Eye (tissue), 1 donor: Measurements from ENCODE around the gene PDGFRB.

Experiments
- DNase-seq: peaks from one replicate; pipeline ENCODE4 v3.0.0-alpha.2; 2015

PDGFRB gene

GRCh38 chr5:150181766-150182545 is 26.3 kb upstream of the PDGFRB start:
- DNase-seq: no peak

DNA sequence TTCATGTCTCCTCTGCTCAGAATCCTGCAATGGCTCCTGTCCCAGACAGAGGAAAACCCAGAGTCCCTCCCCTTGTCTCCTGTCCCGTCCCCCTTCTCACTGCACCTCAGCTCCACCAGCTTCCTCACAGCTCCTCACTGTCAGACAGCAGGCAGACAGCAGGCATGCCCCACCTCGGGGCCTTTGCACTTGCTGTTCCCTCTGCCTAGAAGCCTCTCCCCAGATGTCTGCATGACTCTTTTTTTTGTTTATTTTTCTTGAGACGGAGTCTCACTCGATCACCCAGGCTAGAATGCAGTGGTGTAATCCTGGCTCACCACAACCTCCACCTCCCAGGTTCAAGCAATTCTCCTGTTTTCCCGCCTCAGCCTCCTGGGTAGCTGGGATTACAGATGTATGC is 25.4 kb upstream of the PDGFRB start:
- no peak for DNase-seq

DNA sequence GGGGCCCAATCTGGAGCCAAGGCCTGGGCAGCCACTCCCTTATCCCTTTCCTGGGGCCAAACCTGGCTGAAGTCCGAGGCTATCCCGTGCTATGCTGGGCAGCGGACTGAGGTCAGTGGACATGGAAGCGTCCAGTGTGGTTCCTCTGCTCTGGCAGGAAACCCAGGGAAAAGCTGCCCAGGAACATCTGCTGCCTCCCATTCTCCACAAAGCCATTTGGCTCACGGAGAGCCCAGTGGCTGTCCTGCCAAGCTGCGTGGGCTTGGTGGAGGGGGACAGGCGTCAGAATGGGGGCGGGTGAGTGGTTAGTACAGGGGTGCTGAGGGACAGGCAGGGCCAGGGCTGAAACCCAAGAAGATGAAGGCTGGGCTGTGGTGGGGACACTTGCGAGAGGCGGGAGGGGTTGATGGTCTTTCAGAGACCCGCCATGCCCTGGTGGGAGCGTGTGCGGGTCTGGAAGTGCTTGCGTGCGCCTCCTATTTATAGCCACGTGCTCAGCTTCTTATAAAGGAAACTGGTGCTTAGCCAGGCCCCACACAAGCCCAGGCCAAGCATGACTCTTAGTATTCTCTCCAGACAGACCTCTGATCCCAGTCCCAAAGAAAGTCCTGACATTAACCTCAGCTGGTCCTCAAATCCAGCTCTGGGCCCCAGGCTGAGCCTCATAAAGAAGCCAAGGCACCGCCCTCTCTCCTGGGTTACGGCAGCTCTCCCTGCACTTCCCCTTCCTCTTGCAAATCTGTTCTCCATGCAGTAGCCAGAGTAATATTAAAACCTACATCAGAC is 24.8 kb upstream of the PDGFRB start:
- no peak for DNase-seq

- no peak for DNase-seq
Observed at GRCh38 chr5:150179019-150179620, 23.5 kb upstream of the PDGFRB start.

DNA sequence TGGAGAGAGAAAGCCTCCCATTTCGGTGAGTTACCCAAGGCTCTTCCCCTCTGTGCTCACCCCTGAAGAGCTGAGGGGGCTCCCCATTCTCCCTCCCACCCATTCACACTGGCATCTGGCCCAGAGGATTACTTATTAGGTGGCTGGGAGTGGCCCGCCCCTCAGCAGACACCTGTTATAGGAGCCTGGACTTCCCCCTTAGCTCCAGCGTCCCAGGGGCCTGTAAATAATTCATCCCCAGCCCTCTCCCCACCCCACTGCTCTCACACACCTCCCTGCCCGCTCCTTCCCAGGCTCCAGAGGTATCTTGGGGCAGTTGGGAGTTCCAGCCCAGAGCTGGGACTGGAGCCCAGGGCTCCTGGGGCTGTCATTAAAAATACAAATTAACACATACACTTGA is 22.6 kb upstream of the PDGFRB start:
- no peak for DNase-seq

GRCh38 chr5:150177721-150178120 is 22.1 kb upstream of the PDGFRB start:
- no peak for DNase-seq

DNA sequence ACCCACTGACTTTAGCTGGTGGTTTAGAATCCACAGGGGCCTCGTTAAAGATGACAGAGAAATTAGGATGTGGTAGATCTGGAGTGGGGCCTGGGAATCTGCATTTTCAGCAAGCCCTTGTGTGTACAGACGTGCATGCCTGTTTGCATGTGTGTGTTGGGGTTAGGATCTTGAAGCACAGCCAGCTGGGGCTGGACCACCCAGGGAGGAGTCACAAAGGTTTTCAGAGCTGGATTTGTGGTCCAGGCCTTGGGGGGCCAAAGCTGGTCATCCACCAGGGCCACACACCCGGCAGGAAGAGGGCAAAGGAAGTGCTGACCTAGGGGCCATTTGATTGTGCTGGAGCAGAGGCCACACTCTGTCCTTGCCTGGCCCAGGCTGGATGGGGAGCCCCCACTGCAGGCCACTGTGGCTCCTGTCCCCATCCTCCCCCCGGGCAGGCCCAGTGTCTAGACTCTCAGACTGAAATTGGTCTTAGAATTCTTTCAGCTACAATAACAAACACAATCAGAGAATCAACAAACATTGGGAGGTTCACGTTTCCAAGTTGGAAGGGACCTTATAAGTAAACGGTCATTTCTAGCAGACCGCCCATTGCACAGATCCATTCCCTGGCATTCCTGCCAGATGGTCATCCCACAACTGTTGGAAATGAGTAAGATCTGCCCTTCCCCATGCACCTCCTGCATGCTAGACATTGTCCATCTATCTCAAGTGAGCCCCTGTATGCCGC is 21.3 kb upstream of the PDGFRB start:
- DNase-seq: no peak

DNA sequence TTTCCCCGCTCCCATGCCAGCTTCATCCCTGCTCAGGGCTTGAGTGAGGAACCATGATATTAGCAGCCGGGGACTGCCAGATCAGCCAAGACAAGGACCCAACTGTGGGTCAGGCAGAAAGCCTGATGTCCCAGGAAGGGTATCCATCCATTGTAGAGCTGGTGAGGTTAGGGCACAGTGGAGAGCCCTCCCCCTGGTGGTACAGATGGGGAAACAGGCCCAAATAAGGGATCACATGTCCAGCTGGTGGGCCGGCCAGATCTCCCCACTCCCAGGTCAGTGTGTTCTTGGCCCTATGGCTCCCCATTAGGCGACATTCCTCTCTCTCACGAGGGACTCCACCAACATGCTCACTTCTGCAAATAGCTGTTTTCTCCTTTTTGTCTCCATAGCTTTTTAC is 19.9 kb upstream of the PDGFRB start:
- no peak for DNase-seq

DNA sequence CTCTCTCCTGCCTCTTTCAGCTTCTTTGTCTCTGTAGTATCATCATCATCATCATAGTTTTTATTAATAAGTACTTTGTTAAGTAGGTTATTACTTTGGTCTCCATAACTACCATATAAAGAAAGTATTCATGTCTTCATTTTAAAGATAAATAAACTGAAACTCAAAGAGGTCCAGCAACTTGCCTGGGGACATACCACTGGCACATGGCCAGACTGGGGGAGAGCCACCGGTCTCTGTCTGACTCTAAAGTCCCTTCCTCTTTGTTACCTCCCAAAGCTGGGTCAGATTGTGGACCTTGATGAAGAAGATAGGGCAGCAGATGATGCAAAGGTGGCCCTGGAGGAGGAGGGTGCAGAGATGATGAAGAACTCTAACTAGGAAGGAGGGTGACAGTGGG is 19.4 kb upstream of the PDGFRB start:
- DNase-seq: no peak

DNA sequence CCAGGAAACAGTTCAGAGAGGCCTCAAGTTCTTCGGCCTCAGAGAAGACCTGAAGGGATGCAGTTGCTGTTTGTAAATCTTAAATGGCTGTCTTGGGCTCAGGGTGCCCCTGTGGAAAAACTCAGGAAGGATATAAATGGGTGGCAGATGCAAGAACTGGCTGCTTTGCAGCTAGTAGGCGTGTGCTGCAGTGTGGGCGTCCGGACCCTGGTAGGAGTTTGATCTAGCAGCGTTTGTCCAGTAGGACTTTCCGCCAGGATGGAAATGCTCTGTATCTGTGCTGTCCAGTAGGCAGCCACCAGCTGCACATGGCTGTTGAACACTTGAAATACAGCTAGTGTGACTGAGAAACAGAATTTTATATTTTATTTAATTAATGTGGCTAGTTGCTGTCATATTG is 18.6 kb upstream of the PDGFRB start:
- DNase-seq: no peak

- DNase-seq: no peak
Observed at GRCh38 chr5:150173161-150173560, 17.5 kb upstream of the PDGFRB start.

DNA sequence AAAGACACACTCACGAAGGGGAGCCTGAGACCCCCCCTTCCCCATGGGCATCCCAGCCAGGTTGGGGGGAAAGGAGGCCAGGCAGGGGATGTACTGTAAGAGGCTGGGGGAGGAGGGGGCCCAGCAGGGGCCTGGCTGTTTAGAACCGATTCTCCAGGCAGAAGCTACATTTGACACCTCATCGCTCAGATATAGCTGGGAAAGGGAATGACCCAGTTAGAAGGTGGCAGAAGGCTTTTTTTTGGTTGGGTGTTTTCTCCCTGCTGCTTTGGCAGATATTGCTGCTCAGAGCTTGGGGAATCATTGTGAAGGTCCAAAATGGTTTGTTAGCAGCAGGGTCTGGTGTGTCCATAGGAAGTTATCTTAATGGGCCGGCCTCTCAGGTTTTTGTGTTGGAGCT is 16.9 kb upstream of the PDGFRB start:
- DNase-seq: no peak

- no peak for DNase-seq
Observed at GRCh38 chr5:150172145-150172544, 16.5 kb upstream of the PDGFRB start.

GRCh38 chr5:150168864-150169263 is 13.2 kb upstream of the PDGFRB start:
- no peak for DNase-seq

DNA sequence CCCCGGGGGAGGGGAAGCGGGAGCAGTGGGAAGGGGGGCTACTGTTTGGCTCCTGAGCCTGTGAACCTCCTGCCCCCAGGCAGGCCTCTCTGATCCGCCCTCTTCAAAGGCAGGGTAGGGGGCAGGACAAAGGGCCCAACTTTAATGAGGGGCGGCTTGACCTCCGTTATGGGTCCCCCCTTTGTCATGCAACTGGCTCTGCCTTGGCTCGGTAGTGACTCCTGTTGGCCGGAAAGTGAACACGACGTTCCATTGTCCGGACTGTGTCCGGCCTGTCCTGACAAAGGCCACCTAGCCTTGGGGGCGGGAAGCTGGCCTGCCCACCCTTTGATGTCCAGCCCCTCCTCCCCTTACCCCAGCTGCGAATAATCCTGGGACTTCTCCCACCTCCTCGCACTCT is 12.3 kb upstream of the PDGFRB start:
- no peak for DNase-seq

- DNase-seq: no peak
Observed at GRCh38 chr5:150167512-150167850, 11.8 kb upstream of the PDGFRB start.

GRCh38 chr5:150166650-150167511 is 11.2 kb upstream of the PDGFRB start, which contains the start of gene CDX1:
Gene CDX1, plus strand, starts transcription at chr5:150166778. Its CDS starts 99 bp downstream, at chr5:150166877.
- no peak for DNase-seq

DNA sequence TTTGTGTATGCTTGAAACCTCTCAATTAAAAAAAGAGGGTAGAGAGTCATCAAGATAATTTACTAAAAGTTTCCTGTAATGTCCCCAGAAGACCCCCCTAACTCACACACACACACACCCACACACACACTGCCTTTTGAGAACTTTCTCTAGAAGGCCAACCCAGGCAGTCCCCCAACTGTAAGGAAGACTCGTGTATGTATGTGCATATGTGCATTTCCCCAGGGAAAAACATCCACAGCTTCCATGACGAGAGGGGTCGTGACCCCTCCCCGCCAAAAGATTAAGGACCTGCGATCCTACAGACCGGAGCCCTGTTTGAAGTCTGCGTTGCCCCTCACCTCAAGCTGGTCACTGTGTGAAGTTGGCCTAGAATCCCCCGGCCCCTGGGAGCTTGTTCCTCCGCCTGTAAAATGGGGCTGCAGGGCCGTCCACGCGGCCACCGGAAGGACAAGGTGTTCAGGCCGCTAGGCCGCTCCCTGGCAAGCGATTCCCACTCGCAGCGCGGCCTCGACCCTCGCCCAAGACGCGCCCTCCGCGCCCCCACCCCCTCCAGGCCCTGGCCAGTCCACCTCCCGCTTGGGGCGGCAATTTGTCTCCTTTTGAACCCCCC is 10.5 kb upstream of the PDGFRB start:
- DNase-seq: no peak

- no peak for DNase-seq
Observed at GRCh38 chr5:150164211-150164980, 8.8 kb upstream of the PDGFRB start.

DNA sequence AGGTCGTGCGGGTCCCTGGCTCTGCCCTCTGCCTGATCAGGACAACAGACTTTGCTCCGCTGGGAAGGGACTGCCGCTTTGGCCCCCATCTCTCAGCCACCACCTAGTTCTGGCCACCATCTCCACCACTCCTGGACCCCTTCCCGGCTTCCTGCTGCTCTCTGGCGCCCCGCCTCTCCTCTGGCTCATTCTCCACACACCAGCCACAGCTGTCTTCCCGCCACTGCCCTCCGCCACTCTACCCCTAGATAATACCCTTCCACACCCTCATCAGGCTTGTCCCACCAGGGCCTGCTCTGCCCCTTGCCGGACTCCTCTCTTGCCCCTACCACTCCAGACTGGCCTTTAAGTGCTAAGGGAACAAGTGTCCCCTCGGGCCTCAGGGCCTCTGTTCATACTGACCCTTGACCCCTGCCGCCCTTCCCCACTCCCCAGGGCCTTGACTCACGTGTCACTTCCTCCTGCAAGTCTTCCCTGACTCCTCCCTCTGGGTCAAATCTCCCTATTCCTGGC is 8.0 kb upstream of the PDGFRB start:
- DNase-seq: peak; percentile 36

GRCh38 chr5:150163035-150163434 is 7.4 kb upstream of the PDGFRB start:
- no peak for DNase-seq
